Nephron progenitor cell (in vitro differentiated cells): ENCODE measurements around the gene COL8A1.

ENCODE experiments used
- DNase-seq: peaks from one replicate; pipeline ENCODE4 v3.0.0; 2021
- H3K27ac Mint-ChIP-seq: 2 replicates; pipeline ENCODE4 v1.8.0; 2021; ENCODE audit warnings: mild to moderate bottlenecking, moderate library complexity, mixed read lengths
- H3K27me3 Mint-ChIP-seq: 2 replicates; pipeline ENCODE4 v1.8.0; 2021; ENCODE audit warnings: mild to moderate bottlenecking, low read depth, mixed read lengths; ENCODE audit not compliant: poor library complexity
- H3K36me3 Mint-ChIP-seq: 2 replicates; pipeline ENCODE4 v1.8.0; 2021; ENCODE audit warnings: low read depth, mixed read lengths
- H3K4me1 Mint-ChIP-seq: 2 replicates; pipeline ENCODE4 v1.8.0; 2021; ENCODE audit warnings: mixed read lengths
- H3K4me3 Mint-ChIP-seq: 2 replicates; pipeline ENCODE4 v1.8.0; 2021; ENCODE audit warnings: mild to moderate bottlenecking, moderate library complexity, mixed read lengths
- H3K9me3 Mint-ChIP-seq: 2 replicates; pipeline ENCODE4 v1.8.0; 2021; ENCODE audit warnings: mild to moderate bottlenecking, moderate library complexity, mixed read lengths
- CTCF ChIP-seq: fragments of 200-600 bp; sonication (generic); IDR thresholded peaks from 2 replicates; pipeline ENCODE4 v1.5.0; 2021; ENCODE audit warnings: antibody characterized with exemption

COL8A1 gene

GRCh38 chr3:99681512-99681911 lies 43.1 kb downstream of the COL8A1 start:
- TF ChIP-seq CTCF, result no peak
- Mint-ChIP-seq H3K9me3 (no peaks in the 10 kb centered on the region), H3K27me3 (peaks cover 4% of the 10 kb centered on the region), H3K27ac (no peak overlapping the region), H3K4me3 (no peak overlapping the region), H3K36me3 (no peaks in the 10 kb centered on the region), H3K4me1 (no peaks in the 10 kb centered on the region)
- no peak for DNase-seq

GRCh38 chr3:99681976-99682375 lies 43.6 kb downstream of the COL8A1 start:
- Mint-ChIP-seq H3K27ac (no peak overlapping the region), H3K4me1 (no peaks in the 10 kb centered on the region), H3K36me3 (no peaks in the 10 kb centered on the region)

GRCh38 chr3:99683465-99683864 lies 45.1 kb downstream of the COL8A1 start:
- no peak for TF ChIP-seq CTCF
- Mint-ChIP-seq H3K4me3 (no peak overlapping the region), H3K27ac (no peak overlapping the region), H3K9me3 (no peaks in the 10 kb centered on the region), H3K4me1 (no peaks in the 10 kb centered on the region), H3K27me3 (peaks cover 4% of the 10 kb centered on the region), H3K36me3 (no peaks in the 10 kb centered on the region)
- no peak for DNase-seq

More at GRCh38 chr3:99681976-99682375, 43.6 kb downstream of the COL8A1 start:
- Mint-ChIP-seq H3K9me3 (no peaks in the 10 kb centered on the region), H3K27me3 (peaks cover 4% of the 10 kb centered on the region), H3K4me3 (no peak overlapping the region)
- no peak for DNase-seq
- no peak for TF ChIP-seq CTCF

GRCh38 chr3:99683876-99684275 lies 45.5 kb downstream of the COL8A1 start:
- Mint-ChIP-seq H3K4me3 (no peak overlapping the region), H3K27ac (no peak overlapping the region), H3K36me3 (no peaks in the 10 kb centered on the region), H3K4me1 (no peaks in the 10 kb centered on the region), H3K27me3 (peaks cover 4% of the 10 kb centered on the region), H3K9me3 (no peaks in the 10 kb centered on the region)
- no peak for DNase-seq
- TF ChIP-seq CTCF, result no peak

GRCh38 chr3:99684644-99685043 lies 46.2 kb downstream of the COL8A1 start:
- no peak for TF ChIP-seq CTCF
- Mint-ChIP-seq H3K9me3 (no peaks in the 10 kb centered on the region), H3K36me3 (no peaks in the 10 kb centered on the region), H3K27me3 (peaks cover 4% of the 10 kb centered on the region), H3K4me3 (no peak overlapping the region), H3K27ac (no peak overlapping the region), H3K4me1 (no peaks in the 10 kb centered on the region)
- DNase-seq, result no peak

GRCh38 chr3:99686469-99686868 lies 48.1 kb downstream of the COL8A1 start:
- no peak overlapping the region for H3K4me3 Mint-ChIP-seq
- peaks cover 4% of the 10 kb centered on the region for H3K27me3 Mint-ChIP-seq
- no peaks in the 10 kb centered on the region for H3K4me1 Mint-ChIP-seq
- no peak overlapping the region for H3K27ac Mint-ChIP-seq
- no peaks in the 10 kb centered on the region for H3K9me3 Mint-ChIP-seq
- no peak for TF ChIP-seq CTCF
- DNase-seq, result no peak
- no peaks in the 10 kb centered on the region for H3K36me3 Mint-ChIP-seq
